ENCODE results near the gene FOXA3.
"Not testable (repeated sequence)": the region's sequence is repeated elsewhere in the genome, so short reads cannot be mapped to it uniquely, and the experiment has no call there.

The FOXA3 gene

GRCh38 chr19:45890877-45891276, 26.8 kb downstream of the FOXA3 start:
- DNase-seq (ENCODE audit: low read depth in 2 of 2): no peak

- DNase-seq (ENCODE audit: low read depth in 2 of 2): no peak
Observed at GRCh38 chr19:45895519-45895972, 31.4 kb downstream of the FOXA3 start.

GRCh38 chr19:45895983-45896599, 32.0 kb downstream of the FOXA3 start:
- not testable (repeated sequence) for DNase-seq (ENCODE audit: low read depth in 2 of 2)

- DNase-seq (ENCODE audit: low read depth in 2 of 2): no peak
Observed at GRCh38 chr19:45897261-45897812, 33.2 kb downstream of the FOXA3 start.

- no peak for DNase-seq (ENCODE audit: low read depth in 2 of 2)
Observed at GRCh38 chr19:45899253-45899652, 35.1 kb downstream of the FOXA3 start.

GRCh38 chr19:45899919-45900589, 35.9 kb downstream of the FOXA3 start:
- DNase-seq (ENCODE audit: low read depth in 2 of 2): no peak

- DNase-seq (ENCODE audit: low read depth in 2 of 2): no peak
Observed at GRCh38 chr19:45900738-45901431, 36.8 kb downstream of the FOXA3 start.

- DNase-seq (ENCODE audit: low read depth in 2 of 2): no peak
Observed at GRCh38 chr19:45901432-45901911, 37.3 kb downstream of the FOXA3 start.

GRCh38 chr19:45901912-45902650, 38.0 kb downstream of the FOXA3 start, which contains the start of gene MYPOP:
TSS of gene MYPOP (minus strand) at chr19:45902613. CDS start at chr19:45901773, 840 bp downstream.
- no peak for DNase-seq (ENCODE audit: low read depth in 2 of 2)

- DNase-seq (ENCODE audit: low read depth in 2 of 2): peak; percentile 97 to 99
Observed at GRCh38 chr19:45902651-45903625, 38.8 kb downstream of the FOXA3 start.

- DNase-seq (ENCODE audit: low read depth in 2 of 2): no peak
Observed at GRCh38 chr19:45905011-45905410, 40.9 kb downstream of the FOXA3 start.

- DNase-seq (ENCODE audit: low read depth in 2 of 2): no peak
Observed at GRCh38 chr19:45906221-45906620, 42.1 kb downstream of the FOXA3 start.

GRCh38 chr19:45908956-45909355, 44.8 kb downstream of the FOXA3 start:
- DNase-seq (ENCODE audit: low read depth in 2 of 2): no peak

GRCh38 chr19:45911291-45911690, 47.2 kb downstream of the FOXA3 start:
- DNase-seq (ENCODE audit: low read depth in 2 of 2): no peak

- DNase-seq (ENCODE audit: low read depth in 2 of 2): no peak
Observed at GRCh38 chr19:45913874-45914830, 50.0 kb downstream of the FOXA3 start, which contains the start of gene NANOS2. TSS of gene NANOS2 (minus strand) at chr19:45914778. CDS start at chr19:45914693, 85 bp downstream.

- no peak for DNase-seq (ENCODE audit: low read depth in 2 of 2)
Observed at GRCh38 chr19:45917421-45918091, 53.4 kb downstream of the FOXA3 start.

- no peak for DNase-seq (ENCODE audit: low read depth in 2 of 2)
Observed at GRCh38 chr19:45918721-45919120, 54.6 kb downstream of the FOXA3 start.

GRCh38 chr19:45919678-45920077, 55.6 kb downstream of the FOXA3 start:
- DNase-seq (ENCODE audit: low read depth in 2 of 2): no peak

GRCh38 chr19:45920458-45920857, 56.3 kb downstream of the FOXA3 start:
- no peak for DNase-seq (ENCODE audit: low read depth in 2 of 2)
